Uterus (tissue), 4 donors: ENCODE data around the gene AMBP. TPM values are rescaled to one million over a fixed set of nuclear protein-coding genes. Genes with fewer than 3 reads are reported as not detected.

ENCODE experiments used
- DNase-seq, 2 donors: peaks; one replicate each; pipeline ENCODE4 v3.0.0-alpha.2; 2019 to 2020
- H3K27ac ChIP-seq, 2 donors: fragments of 200-600 bp; sonication (generic); 1 replicate in 1 of 2; 2 replicates in 1 of 2; pipeline ENCODE4 v1.5.1; 2016 to 2018
- H3K27me3 ChIP-seq, 2 donors: fragments of 200-600 bp; sonication (generic); one replicate each; pipeline ENCODE4 v1.5.1; 2018 to 2019; ENCODE audit warnings: control low read depth in 1 of 2
- H3K36me3 ChIP-seq, 2 donors: fragments of 200-600 bp; sonication (generic); one replicate each; pipeline ENCODE4 v1.5.1; 2019; ENCODE audit warnings: control low read depth in 1 of 2
- H3K4me1 ChIP-seq, 2 donors: fragments of 200-600 bp; sonication (generic); one replicate each; pipeline ENCODE4 v1.5.1; 2018 to 2019; ENCODE audit warnings: control low read depth in 1 of 2
- H3K4me3 ChIP-seq, 2 donors: fragments of 200-600 bp; sonication (generic); 1 replicate in 1 of 2; 2 replicates in 1 of 2; pipeline ENCODE4 v1.5.1; 2018 to 2019; ENCODE audit warnings: mild to moderate bottlenecking in 1 of 2
- H3K9me3 ChIP-seq, 2 donors: fragments of 200-600 bp; sonication (generic); one replicate each; pipeline ENCODE4 v1.5.1; 2019; ENCODE audit warnings: control low read depth in 1 of 2
- POLR2A ChIP-seq, 2 donors: fragments of 450-650 bp; IDR thresholded peaks; one replicate each; pipeline ENCODE4 v1.6.1; 2016; ENCODE audit warnings: antibody characterized with exemption in 2 of 2, mild to moderate bottlenecking in 1 of 2, moderate library complexity in 1 of 2
- intact Hi-C: fragments of 100-400 bp; cut with DNase I; formaldehyde crosslinking; loops from one replicate; pipeline ENCODE4 v1.15.1; 2023; ENCODE audit warnings: low total_unique reads
- total RNA-seq, 4 donors: library from RNA; depleted of rRNA in 3 of 4; stranded (reverse); fragments of >200 nt in 3 of 4; gene quantifications; one replicate each; pipeline versions ENCODE4 v1.1.0 to v1.2.4, GENCODE V29; 2014 to 2023
- TF ChIP-seq, protein P1 (sequence below), 4 experiments: fragments of 200-600 bp in 2 of 4; fragments of 450-650 bp in 2 of 4; sonication (generic) in 2 of 4; IDR thresholded peaks; one replicate each; pipeline ENCODE4 v1.5.1; 2016 to 2019; ENCODE audit warnings: antibody characterized with exemption in 4 of 4, mild to moderate bottlenecking in 2 of 4, moderate library complexity in 1 of 4
- donor health status: DM: yes; HTN: yes; CAD: no.

Gene AMBP
- total RNA-seq, 4 donors from 2014 or later, result 1.3 TPM; not detected in 3

DNA sequence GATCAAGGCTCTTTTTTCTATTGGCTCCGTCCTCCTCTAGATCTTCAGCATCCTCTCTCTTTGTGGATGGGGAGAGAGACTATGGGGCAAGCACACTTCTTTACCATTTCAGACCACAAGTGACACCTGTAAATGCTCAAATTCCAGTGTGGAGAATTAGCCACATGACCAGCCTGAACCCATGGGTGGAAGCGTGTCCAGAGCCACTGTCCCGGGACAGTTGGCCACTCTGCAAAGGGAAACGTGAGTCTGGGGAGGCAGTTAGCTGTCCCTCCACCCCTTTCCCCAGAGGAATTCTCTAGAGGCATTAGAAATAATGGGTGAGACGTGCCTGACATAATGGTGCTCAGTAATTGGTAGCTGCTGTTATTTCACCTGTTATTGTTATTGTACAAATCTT lies 40.9 kb downstream of the AMBP start:
- Histone ChIP-seq H3K27me3 (no peaks in the 10 kb centered on the region), H3K4me3 (no peak overlapping the region), H3K36me3 (no peaks in the 10 kb centered on the region), H3K9me3 (no peaks in the 10 kb centered on the region), H3K27ac (no peak overlapping the region), H3K4me1 (no peaks in the 10 kb centered on the region)
- TF ChIP-seq, protein P1, sequence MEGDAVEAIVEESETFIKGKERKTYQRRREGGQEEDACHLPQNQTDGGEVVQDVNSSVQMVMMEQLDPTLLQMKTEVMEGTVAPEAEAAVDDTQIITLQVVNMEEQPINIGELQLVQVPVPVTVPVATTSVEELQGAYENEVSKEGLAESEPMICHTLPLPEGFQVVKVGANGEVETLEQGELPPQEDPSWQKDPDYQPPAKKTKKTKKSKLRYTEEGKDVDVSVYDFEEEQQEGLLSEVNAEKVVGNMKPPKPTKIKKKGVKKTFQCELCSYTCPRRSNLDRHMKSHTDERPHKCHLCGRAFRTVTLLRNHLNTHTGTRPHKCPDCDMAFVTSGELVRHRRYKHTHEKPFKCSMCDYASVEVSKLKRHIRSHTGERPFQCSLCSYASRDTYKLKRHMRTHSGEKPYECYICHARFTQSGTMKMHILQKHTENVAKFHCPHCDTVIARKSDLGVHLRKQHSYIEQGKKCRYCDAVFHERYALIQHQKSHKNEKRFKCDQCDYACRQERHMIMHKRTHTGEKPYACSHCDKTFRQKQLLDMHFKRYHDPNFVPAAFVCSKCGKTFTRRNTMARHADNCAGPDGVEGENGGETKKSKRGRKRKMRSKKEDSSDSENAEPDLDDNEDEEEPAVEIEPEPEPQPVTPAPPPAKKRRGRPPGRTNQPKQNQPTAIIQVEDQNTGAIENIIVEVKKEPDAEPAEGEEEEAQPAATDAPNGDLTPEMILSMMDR (IDR thresholded peaks at IDR 0.05), result no peak
- no peak for TF ChIP-seq POLR2A (IDR thresholded peaks at IDR 0.05)
- intact Hi-C loops, result loop anchor here (10.0 kb wide), 1 partner anchor 232 kb away; no protein-coding TSS in a partner anchor
- no peak for DNase-seq

DNA sequence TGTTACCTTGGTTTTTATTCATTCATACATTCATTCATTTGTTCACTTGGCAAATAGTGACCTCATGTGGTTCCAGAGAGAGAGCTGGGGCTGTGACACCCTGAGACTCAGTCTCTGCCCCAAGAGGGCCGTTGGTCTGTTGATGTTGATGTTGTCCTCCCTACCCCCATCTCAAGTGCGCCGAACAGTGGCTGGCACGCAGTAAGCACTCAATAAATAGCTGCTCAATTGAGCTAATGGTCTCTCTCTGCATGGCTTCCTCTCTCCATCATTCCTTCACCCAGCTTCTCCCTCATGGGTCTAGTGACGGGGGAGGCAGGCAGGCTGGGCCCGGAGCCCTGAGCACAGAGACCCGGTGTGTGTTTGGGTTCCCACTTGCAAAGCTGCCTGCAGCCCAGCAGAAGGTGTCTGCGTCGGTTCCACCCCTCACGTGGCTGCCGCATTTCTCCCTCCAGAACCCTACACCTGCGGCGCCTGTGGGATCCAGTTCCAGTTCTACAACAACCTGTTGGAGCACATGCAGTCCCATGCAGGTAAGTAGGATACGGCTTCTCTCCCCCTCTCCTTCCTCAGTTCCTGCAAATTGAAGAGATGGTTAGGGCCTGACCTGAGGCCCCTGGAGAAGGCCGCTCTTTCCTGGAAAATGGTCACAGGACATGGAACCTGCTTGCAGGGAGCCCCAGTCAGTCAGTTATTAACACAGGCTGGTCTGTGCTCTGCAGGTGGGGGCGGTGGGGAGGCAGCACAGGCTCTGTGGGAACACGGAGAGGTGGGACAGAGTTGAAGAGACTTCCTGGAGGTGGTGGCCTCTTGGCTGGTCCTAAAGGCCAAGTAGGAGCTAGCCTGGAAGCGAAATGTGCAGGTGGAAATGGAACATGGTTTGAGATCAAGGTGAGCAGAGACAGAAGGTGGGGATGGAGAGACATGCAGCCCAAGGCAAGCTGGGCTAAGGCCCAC lies 42.0 kb downstream of the AMBP start:
- intact Hi-C loops, result loop anchor here (10.0 kb wide), 1 partner anchor 231 kb away; no protein-coding TSS in a partner anchor
- peak in 1 of 2 donors; percentile 7 for DNase-seq
- TF ChIP-seq, protein P1 (IDR thresholded peaks at IDR 0.05), result no peak
- TF ChIP-seq POLR2A (IDR thresholded peaks at IDR 0.05), result no peak
- H3K36me3 ChIP-seq, result no peaks in the 10 kb centered on the region
- H3K27me3 ChIP-seq, result no peaks in the 10 kb centered on the region
- no peaks in the 10 kb centered on the region for H3K9me3 ChIP-seq
- no peak overlapping the region for H3K4me3 ChIP-seq
- no peak overlapping the region for H3K27ac ChIP-seq
- H3K4me1 ChIP-seq, result no peaks in the 10 kb centered on the region

- H3K27ac ChIP-seq, result no peak overlapping the region
- no peak overlapping the region for H3K4me3 ChIP-seq
- H3K27me3 ChIP-seq, result no peaks in the 10 kb centered on the region
- intact Hi-C loops, result loop anchor here (10.0 kb wide), 1 partner anchor 231 kb away; no protein-coding TSS in a partner anchor
- H3K36me3 ChIP-seq, result no peaks in the 10 kb centered on the region
- H3K9me3 ChIP-seq, result no peaks in the 10 kb centered on the region
- no peak for TF ChIP-seq POLR2A (IDR thresholded peaks at IDR 0.05)
- TF ChIP-seq, protein P1 (IDR thresholded peaks at IDR 0.05), result no peak
- DNase-seq, result no peak
- H3K4me1 ChIP-seq, result no peaks in the 10 kb centered on the region
These were observed 42.8 kb downstream of the AMBP start for GRCh38 chr9:114035221-114035844.

- Histone ChIP-seq H3K27ac (no peak overlapping the region), H3K4me3 (no peak overlapping the region), H3K9me3 (no peaks in the 10 kb centered on the region), H3K4me1 (no peaks in the 10 kb centered on the region), H3K36me3 (no peaks in the 10 kb centered on the region), H3K27me3 (no peaks in the 10 kb centered on the region)
- intact Hi-C loops, result loop anchor here (10.0 kb wide), 1 partner anchor 230 kb away; no protein-coding TSS in a partner anchor
- DNase-seq, result peak in 1 of 2 donors; percentile 6
- TF ChIP-seq POLR2A (IDR thresholded peaks at IDR 0.05), result no peak
- TF ChIP-seq, protein P1 (IDR thresholded peaks at IDR 0.05), result no peak
These were observed 43.4 kb downstream of the AMBP start for GRCh38 chr9:114034661-114035062.
